Naive thymus-derived CD8-positive, alpha-beta T cell (primary cell): ENCODE measurements around the gene PAGE2. TPM values are rescaled to one million over a fixed set of nuclear protein-coding genes. Genes with fewer than 3 reads are reported as not detected.
"Not testable (repeated sequence)": the region's sequence is repeated elsewhere in the genome, so short reads cannot be mapped to it uniquely, and the experiment has no call there.

ENCODE experiments used
- ATAC-seq, 2 donors: fragments of 150-1000 bp; cut with Tn5 transposase in 1 of 2; sonication (Bioruptor Pico), chemical (Tn5 transposase) in 1 of 2; 1 replicate in 1 of 2; 2 replicates in 1 of 2; pipeline ENCODE4 v1.10.0; 2021; ENCODE audit warnings: mild to moderate bottlenecking in 2 of 2, moderate library complexity in 2 of 2
- POLR2A ChIA-PET: fragments of 350-600 bp; sonication (Branson Sonifier 250); formaldehyde crosslinking; loops from one replicate; lab custom pipeline; 2021; ENCODE audit warnings: antibody characterized with exemption; lab: Charles Lee
- DNase-seq, 10 donors: peaks; one replicate each; pipeline versions ENCODE4 v3.0.0 to v3.0.0-alpha.2; 2020 to 2022
- H3K27ac Mint-ChIP-seq, 10 donors: one replicate each; pipeline ENCODE4 v1.8.0; 2020 to 2022; ENCODE audit warnings: mild to moderate bottlenecking in 10 of 10, mixed read lengths in 10 of 10, moderate library complexity in 4 of 10, inconsistent platforms in 1 of 10
- H3K27me3 Mint-ChIP-seq, 5 donors: one replicate each; pipeline ENCODE4 v1.8.0; 2021 to 2022; ENCODE audit warnings: mixed read lengths in 5 of 5
- H3K36me3 Mint-ChIP-seq, 3 donors: one replicate each; pipeline ENCODE4 v1.8.0; 2020 to 2022; ENCODE audit warnings: mixed read lengths in 3 of 3, mild to moderate bottlenecking in 2 of 3, inconsistent platforms in 1 of 3
- H3K4me1 Mint-ChIP-seq, 4 donors: one replicate each; pipeline ENCODE4 v1.8.0; 2021 to 2022; ENCODE audit warnings: mixed read lengths in 4 of 4
- H3K4me3 Mint-ChIP-seq, 10 donors: one replicate each; pipeline ENCODE4 v1.8.0; 2020 to 2022; ENCODE audit warnings: mild to moderate bottlenecking in 10 of 10, mixed read lengths in 10 of 10, moderate library complexity in 6 of 10, inconsistent platforms in 1 of 10
- H3K9me3 Mint-ChIP-seq, 9 donors: one replicate each; pipeline ENCODE4 v1.8.0; 2020 to 2022; ENCODE audit warnings: mixed read lengths in 9 of 9, mild to moderate bottlenecking in 3 of 9, inconsistent platforms in 1 of 9, moderate library complexity in 1 of 9
- polyA plus RNA-seq, 3 donors: library from polyadenylated mRNA; unstranded; fragments of 300-500 nt; fragmentation: Illumina TruSeq; gene quantifications; one replicate each; pipeline ENCODE4 v1.2.3, GENCODE V29; 2021
- total RNA-seq, 8 experiments: library from RNA in 2 of 8; stranded (reverse) in 2 of 8; gene quantifications; one replicate each; pipeline ENCODE4 v1.2.3 and lab custom pipeline; 2021 to 2026

Gene PAGE2, protein sequence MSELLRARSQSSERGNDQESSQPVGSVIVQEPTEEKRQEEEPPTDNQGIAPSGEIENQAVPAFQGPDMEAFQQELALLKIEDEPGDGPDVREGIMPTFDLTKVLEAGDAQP
- total RNA-seq (not detected), polyA plus RNA-seq (not detected), total RNA-seq (lab: John Stamatoyannopoulos, UW) (0 to 0.52 (median 0) reads per million in 6 experiments)

DNA sequence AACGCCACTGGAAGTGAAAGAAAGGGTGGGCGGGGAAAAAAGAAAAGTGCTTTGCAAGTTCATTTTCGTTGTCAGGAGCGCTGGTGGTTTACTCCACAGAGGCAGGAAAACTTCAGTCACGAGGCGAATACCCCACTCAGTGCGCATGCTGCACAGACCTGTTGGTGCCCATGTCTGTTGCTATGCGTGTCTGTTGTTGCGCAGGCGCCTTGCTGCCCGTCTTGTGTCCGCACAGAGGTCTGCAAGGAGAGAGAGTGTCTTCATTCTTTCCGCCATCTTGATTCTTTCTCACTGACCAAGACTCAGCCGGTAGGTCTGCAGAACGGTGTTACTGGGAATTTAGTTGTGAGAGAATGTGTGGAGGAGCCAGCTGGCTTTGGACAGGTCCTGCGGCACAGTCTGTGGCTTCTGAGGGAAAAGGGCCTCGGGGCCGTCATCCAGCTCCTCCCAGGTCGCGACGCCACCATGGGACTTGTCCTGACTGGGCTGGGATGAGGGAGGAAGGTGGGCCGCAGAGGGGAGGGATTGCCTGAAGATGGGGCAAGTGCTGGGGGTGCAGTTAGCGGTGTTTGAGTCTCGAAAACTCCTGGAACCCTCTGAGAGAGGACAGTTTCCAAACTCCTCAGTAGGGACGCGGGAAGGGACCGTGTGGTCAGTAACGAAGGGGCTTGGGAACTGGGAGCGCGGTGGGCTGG lies at the start of gene PAGE2:
PAGE2 (plus strand) TSS at position 224 of the 695 bp plus-strand sequence. CDS start 1,003 bp downstream, outside the sequence.
- no peak for DNase-seq
- POLR2A ChIA-PET, result no interaction called here
- no peak within 1 kb of the TSS for H3K4me3 Mint-ChIP-seq
- H3K27me3 Mint-ChIP-seq, result peaks cover 0 to 4% (median 0%) of the 10 kb centered on the region in 5 donors
- H3K9me3 Mint-ChIP-seq, result peaks cover 0 to 9% (median 0%) of the 10 kb centered on the region in 9 donors
- no peaks in the 10 kb centered on the region for H3K4me1 Mint-ChIP-seq
- no peak for ATAC-seq
- no peaks in the 10 kb centered on the region for H3K36me3 Mint-ChIP-seq
- H3K27ac Mint-ChIP-seq, result no peak within 1 kb of the TSS

- no peaks in the 10 kb centered on the region for H3K27me3 Mint-ChIP-seq
- DNase-seq (no peak), ATAC-seq (no peak)
- no peak overlapping the region for H3K4me3 Mint-ChIP-seq
- H3K27ac Mint-ChIP-seq, result no peak overlapping the region
- no peaks in the 10 kb centered on the region for H3K36me3 Mint-ChIP-seq
- no peaks in the 10 kb centered on the region for H3K4me1 Mint-ChIP-seq
- no peaks in the 10 kb centered on the region for H3K9me3 Mint-ChIP-seq
- POLR2A ChIA-PET, result no interaction called here
Observed at GRCh38 chrX:55039471-55039870, 49.3 kb upstream of the PAGE2 start.

- DNase-seq (no peak), ATAC-seq (no peak)
- Mint-ChIP-seq H3K9me3 (peaks cover 0 to under 1% (median 0%) of the 10 kb centered on the region in 9 donors), H3K4me1 (no peaks in the 10 kb centered on the region), H3K4me3 (no peak overlapping the region), H3K36me3 (no peaks in the 10 kb centered on the region), H3K27ac (no peak overlapping the region), H3K27me3 (no peaks in the 10 kb centered on the region)
- POLR2A ChIA-PET, result no interaction called here
Observed at GRCh38 chrX:55041514-55041913, 47.3 kb upstream of the PAGE2 start.

DNA sequence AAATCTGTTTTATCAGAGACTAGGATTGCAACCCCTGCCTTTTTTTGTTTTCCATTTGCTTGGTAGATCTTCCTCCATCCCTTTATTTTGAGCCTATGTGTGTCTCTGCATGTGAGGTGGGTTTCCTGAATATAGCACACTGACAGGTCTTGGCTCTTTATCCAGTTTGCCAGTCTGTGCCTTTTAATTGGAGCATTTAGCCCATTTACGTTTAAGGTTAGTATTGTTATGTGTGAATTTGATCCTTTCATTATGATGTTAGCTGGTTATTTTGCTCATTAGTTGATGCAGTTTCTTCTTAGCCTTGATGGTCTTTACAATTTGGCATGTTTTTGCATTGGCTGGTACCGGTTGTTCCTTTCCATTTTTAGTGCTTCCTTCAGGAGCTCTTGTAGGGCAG lies 38.2 kb upstream of the PAGE2 start:
- not testable (repeated sequence) for DNase-seq, H3K27me3 Mint-ChIP-seq

GRCh38 chrX:55056820-55057674 lies 31.8 kb upstream of the PAGE2 start:
- Mint-ChIP-seq H3K36me3 (peaks cover 0 to 2% (median 0%) of the 10 kb centered on the region in 3 donors), H3K27me3 (no peaks in the 10 kb centered on the region), H3K9me3 (peaks cover 0 to 4% (median 0%) of the 10 kb centered on the region in 9 donors), H3K4me1 (peaks cover 1 to 21% (median 14%) of the 10 kb centered on the region in 4 donors), H3K27ac (peak overlapping the region in 9 of 10 donors; percentile 41 to 95 (median 78)), H3K4me3 (peak overlapping the region; percentile 64 to 84 (median 78))
- ATAC-seq, result peak; percentile 87 to 90
- POLR2A ChIA-PET, result interaction anchor here (1.1 kb wide), 1 partner anchor 417 kb away, joined by 4 read pairs; no protein-coding TSS in a partner anchor
- peak in 9 of 10 donors; percentile 1 to 73 (median 32) for DNase-seq

More for the DNA sequence above, 38.2 kb upstream of the PAGE2 start:
- POLR2A ChIA-PET, H3K4me3 Mint-ChIP-seq, ATAC-seq, H3K36me3 Mint-ChIP-seq, H3K4me1 Mint-ChIP-seq: not testable (repeated sequence)
- peaks cover 0 to 16% (median 1%) of the 10 kb centered on the region in 9 donors for H3K9me3 Mint-ChIP-seq
- peak overlapping the region in 1 of 10 donors; percentile 59 for H3K27ac Mint-ChIP-seq

DNA sequence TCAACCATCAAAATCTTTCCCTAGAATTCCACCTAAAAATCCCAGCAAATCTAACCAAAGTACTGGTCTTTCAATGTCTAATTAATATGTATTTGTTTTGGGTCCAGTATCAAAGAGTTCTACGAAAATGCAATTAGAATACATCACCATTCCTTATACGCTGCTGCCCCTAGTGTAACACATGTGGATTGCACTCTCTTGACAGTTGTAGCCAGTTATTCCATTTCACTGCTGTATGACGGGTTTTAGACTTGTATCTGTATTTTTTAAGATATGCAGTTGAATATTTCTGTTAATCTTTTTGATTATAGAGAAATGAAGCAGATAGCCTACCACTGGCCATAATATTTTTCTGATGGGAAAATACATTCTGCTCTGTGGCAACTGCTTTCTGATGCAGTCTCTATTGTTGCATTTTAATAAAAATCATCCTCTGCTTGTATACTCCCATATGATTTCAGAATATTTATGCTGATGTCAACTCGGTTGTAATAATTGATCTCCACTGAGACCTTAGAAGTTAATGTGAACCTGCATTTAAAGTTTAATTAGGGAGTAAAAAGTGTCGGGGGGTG lies 31.1 kb upstream of the PAGE2 start:
- Mint-ChIP-seq H3K36me3 (peaks cover 0 to 2% (median 0%) of the 10 kb centered on the region in 3 donors), H3K4me3 (peak overlapping the region; percentile 64 to 84 (median 78)), H3K27ac (peak overlapping the region in 9 of 10 donors; percentile 41 to 95 (median 78)), H3K4me1 (peaks cover 1 to 21% (median 14%) of the 10 kb centered on the region in 4 donors), H3K27me3 (no peaks in the 10 kb centered on the region), H3K9me3 (peaks cover 0 to 4% (median 0%) of the 10 kb centered on the region in 9 donors)
- POLR2A ChIA-PET, result interaction anchor here (1.1 kb wide), 1 partner anchor 418 kb away, joined by 4 read pairs; no protein-coding TSS in a partner anchor
- DNase-seq, result peak in 9 of 10 donors; percentile 1 to 53 (median 25)
- peak; percentile 36 to 69 for ATAC-seq

DNA sequence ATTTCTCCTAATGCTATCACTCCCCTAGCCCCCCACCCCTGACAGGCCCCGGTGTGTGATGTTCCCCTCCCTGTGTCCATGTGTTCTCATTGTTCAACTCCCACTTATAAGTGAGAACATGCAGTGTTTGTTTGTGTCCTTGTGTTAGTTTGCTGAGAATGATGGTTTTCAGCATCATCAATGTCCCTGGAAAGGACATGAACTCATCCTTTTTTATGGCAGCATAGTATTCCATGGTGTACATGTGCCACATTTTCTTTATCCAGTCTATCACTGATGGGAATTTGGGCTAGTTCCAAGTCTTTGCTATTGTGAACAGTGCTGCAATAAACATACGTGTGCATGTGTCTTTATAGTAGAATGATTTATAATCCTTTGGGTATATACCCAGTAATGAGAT lies 21.6 kb upstream of the PAGE2 start:
- H3K4me3 Mint-ChIP-seq, H3K4me1 Mint-ChIP-seq, POLR2A ChIA-PET, H3K27ac Mint-ChIP-seq, H3K36me3 Mint-ChIP-seq, H3K9me3 Mint-ChIP-seq, DNase-seq, ATAC-seq: not testable (repeated sequence)
- H3K27me3 Mint-ChIP-seq, result peaks cover 0 to 19% (median 3%) of the 10 kb centered on the region in 5 donors

- ATAC-seq (no peak), DNase-seq (no peak)
- POLR2A ChIA-PET, result no interaction called here
- H3K4me3 Mint-ChIP-seq, result no peak overlapping the region
- peaks cover 0 to 2% (median 0%) of the 10 kb centered on the region in 4 donors for H3K4me1 Mint-ChIP-seq
- H3K27me3 Mint-ChIP-seq, result peaks cover 0 to 28% (median 3%) of the 10 kb centered on the region in 5 donors
- H3K36me3 Mint-ChIP-seq, result peaks cover 0 to 2% (median 2%) of the 10 kb centered on the region in 3 donors
- H3K27ac Mint-ChIP-seq, result no peak overlapping the region
- peaks cover 0 to 5% (median 0%) of the 10 kb centered on the region in 9 donors for H3K9me3 Mint-ChIP-seq
Observed at GRCh38 chrX:55072286-55072685, 16.5 kb upstream of the PAGE2 start.

DNA sequence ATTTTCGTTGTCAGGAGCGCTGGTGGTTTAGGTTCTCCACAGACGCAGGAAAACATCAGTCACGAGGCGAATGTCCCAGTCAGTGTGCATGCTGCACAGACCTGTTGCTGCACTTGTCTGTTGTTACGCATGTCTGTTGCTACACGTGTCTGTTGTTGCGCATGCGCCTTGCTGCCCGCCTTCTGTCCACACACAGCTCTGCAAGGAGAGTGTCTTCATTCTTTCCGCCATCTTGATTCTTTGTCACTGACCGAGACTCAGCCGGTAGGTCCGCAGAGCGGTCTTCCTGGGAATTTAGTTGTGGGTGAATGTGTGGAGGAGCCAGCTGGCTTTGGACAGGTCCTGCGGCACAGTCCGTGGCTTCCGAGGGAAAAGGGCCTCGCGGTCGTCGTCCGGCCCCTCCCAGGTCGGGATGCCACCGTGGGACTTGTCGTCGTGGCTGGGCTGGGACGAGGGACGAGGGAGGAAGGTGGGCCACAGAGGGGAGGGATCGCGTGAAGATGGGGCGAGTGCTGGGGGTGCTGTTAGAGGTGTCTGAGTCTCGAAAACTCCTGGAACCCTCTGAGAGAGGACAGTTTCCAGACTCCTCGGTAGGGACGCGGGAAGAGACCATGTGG lies 13.9 kb upstream of the PAGE2 start, which contains the start of gene PAGE2B:
PAGE2B (plus strand) TSS at position 180 of the 617 bp plus-strand sequence. CDS start 1,012 bp downstream, outside the sequence.
- Mint-ChIP-seq H3K9me3 (peaks cover 0 to 3% (median 0%) of the 10 kb centered on the region in 9 donors), H3K4me3 (no peak within 1 kb of the TSS), H3K27ac (peak within 1 kb of the TSS in 1 of 10 donors; percentile 69), H3K27me3 (peaks cover 0 to 28% (median 3%) of the 10 kb centered on the region in 5 donors), H3K36me3 (peaks cover 0 to 2% (median 2%) of the 10 kb centered on the region in 3 donors), H3K4me1 (peaks cover 0 to under 1% (median 0%) of the 10 kb centered on the region in 4 donors)
- ATAC-seq (no peak), DNase-seq (no peak)
- POLR2A ChIA-PET, result no interaction called here

GRCh38 chrX:55098691-55099090 lies 9.9 kb downstream of the PAGE2 start:
- DNase-seq (no peak), ATAC-seq (no peak)
- no peak overlapping the region for H3K4me3 Mint-ChIP-seq
- H3K4me1 Mint-ChIP-seq, result no peaks in the 10 kb centered on the region
- peaks cover 0 to 2% (median 0%) of the 10 kb centered on the region in 5 donors for H3K27me3 Mint-ChIP-seq
- no peak overlapping the region for H3K27ac Mint-ChIP-seq
- no peaks in the 10 kb centered on the region for H3K9me3 Mint-ChIP-seq
- POLR2A ChIA-PET, result no interaction called here
- no peaks in the 10 kb centered on the region for H3K36me3 Mint-ChIP-seq

DNA sequence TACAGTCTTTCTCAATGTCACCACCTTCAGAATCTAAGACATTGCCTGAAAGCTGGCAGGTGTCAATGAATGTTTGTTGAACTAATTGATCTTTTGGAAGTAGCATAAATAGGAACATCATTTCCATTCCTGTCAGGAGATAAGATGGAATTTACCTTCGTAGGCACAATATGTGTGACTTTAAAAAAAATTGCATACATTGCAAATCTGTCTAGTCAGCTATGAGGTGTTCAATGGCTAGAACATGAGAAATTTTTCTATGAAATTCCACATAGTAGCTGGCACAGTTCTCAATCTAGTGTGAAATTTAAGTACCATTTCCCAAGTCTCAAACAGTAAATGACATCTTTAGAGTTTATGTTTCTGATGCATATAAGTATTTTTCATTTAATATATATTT lies 10.3 kb downstream of the PAGE2 start:
- no peaks in the 10 kb centered on the region for H3K4me1 Mint-ChIP-seq
- H3K4me3 Mint-ChIP-seq, result no peak overlapping the region
- no peak overlapping the region for H3K27ac Mint-ChIP-seq
- peaks cover 0 to 2% (median 0%) of the 10 kb centered on the region in 5 donors for H3K27me3 Mint-ChIP-seq
- DNase-seq (no peak), ATAC-seq (no peak)
- no peaks in the 10 kb centered on the region for H3K36me3 Mint-ChIP-seq
- POLR2A ChIA-PET, result no interaction called here
- peaks cover 0 to 3% (median 0%) of the 10 kb centered on the region in 9 donors for H3K9me3 Mint-ChIP-seq
